Skeletal muscle cell (primary cell): ENCODE data around the gene NPW.

ENCODE experiments used
- DNase-seq: peaks from one replicate; pipeline ENCODE4 v3.0.0-alpha.2; 2010; ENCODE audit warnings: low read depth
- H3K4me3 ChIP-seq: 2 replicates; pipeline ENCODE4 v1.5.1; 2011; ENCODE audit warnings: low read depth, mild to moderate bottlenecking, control low read depth, low read length, moderate library complexity

The NPW gene

DNA sequence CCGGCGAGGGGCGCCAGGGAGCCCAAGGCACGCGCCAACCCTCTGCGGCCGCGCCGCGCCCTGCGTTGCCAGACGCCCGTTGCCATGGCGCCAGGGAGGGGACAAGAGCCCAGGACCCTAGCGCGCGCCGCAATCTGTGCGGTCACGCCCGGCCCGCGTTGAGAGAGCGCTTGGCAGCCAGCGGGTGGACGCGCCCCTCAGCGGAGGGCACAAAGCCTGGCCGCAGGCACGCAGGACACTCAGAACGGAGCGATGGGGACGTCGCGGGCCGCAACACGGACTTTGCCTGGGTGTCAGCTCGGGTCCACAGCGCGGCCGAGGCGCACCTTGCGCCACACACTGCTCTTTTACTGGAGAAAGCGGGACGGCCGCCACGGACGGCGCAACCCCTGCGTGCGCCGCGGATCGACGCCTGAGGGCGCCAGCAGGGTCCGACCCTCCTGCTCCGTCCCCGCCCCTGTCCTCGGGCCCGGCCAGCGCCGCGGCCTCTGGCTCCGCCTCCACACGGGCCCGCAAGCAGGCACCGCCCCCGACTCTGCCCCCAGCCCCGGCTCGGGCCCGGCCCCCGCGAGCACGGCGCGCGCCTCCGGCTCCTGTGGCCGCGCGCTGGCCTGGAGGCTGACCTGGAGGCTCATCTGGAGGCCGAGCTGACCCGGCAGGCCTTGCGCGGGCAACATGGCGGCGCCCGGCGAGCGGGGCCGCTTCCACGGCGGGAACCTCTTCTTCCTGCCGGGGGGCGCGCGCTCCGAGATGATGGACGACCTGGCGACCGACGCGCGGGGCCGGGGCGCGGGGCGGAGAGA is 35.8 kb upstream of the NPW start, which contains the start of gene GFER:
TSS of gene GFER (plus strand) at position 650 of the 803 bp plus-strand sequence. CDS start at position 676, 26 bp downstream.
- H3K4me3 ChIP-seq, result peak within 1 kb of the TSS; percentile 71
- DNase-seq, result peak; percentile 70

DNA sequence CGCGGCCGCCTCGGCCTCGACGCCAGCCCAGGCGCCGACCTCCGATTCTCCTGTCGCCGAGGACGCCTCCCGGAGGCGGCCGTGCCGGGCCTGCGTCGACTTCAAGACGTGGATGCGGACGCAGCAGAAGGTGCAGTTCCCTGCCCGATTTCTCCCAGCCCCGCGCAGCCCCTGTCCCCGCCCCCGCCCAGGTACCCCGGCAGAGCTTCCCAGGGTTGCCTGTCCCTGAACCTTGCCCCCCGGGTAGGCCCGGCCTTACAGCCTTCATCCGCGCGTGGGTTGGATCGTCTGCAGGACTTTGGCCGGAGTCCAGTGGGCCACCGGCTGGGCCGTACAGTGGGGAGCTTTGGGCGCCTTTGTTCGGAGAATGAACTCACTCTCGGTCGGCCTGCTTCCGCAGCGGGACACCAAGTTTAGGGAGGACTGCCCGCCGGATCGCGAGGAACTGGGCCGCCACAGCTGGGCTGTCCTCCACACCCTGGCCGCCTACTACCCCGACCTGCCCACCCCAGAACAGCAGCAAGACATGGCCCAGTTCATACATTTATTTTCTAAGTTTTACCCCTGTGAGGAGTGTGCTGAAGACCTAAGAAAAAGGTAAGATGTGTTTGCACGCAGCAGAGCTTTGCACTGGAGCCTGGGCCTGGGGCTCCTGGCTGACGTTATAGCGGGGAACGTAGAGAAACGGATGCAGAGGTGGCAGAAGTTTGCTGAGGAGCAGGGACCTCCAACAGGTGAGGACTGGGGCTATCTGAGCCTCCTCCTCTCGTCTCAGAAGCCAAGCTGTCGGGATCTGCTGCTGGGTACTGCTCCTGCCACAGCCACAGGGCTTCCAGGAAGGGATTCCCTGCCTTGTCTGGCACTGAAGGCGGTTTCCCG is 35.0 kb upstream of the NPW start:
- H3K4me3 ChIP-seq, result peak overlapping the region; percentile 71
- DNase-seq, result no peak

DNA sequence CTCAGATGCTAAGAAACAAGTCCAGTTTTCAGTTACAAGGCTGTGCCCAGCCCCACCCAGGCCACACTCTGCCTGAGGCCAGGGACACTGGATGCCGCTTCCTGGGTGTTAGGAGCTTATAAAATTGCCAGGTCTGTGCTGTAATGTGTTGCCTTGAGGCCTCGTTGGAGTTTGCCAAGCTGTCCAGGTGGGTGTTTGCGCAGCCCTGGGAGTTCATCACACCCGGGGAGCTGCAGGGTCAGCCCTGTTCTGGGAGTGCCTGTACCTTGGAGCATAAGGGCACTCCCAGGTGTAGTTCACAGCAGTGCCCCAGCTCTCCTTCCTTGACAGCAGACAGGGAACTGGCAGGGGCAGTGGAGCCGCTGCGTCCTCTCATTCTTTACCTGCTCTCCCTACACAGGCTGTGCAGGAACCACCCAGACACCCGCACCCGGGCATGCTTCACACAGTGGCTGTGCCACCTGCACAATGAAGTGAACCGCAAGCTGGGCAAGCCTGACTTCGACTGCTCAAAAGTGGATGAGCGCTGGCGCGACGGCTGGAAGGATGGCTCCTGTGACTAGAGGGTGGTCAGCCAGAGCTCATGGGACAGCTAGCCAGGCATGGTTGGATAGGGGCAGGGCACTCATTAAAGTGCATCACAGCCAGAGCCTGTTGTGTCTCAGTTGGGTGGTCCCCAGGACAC is 34.0 kb upstream of the NPW start:
- DNase-seq, result no peak
- peak overlapping the region; percentile 71 for H3K4me3 ChIP-seq

DNA sequence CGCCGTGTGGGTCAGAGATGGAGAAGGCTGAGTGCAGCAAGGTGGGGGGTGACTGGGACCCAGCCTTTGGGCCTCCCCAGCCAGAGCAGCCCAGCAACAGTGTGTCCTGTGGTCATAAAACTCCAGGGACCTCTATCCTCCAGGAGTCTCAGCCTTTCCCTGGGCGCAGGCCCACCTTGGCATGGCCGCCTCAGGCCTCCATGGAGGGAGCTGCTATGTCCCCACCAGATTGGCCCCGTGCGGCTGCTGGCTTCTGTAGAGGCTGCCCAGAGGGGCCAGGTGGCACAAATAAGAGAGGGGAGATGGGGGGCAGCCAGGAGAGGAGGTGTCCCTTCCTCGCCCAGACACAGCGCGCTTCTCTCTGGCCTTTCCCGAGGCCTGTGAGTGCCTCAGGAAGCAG is 32.4 kb upstream of the NPW start:
- H3K4me3 ChIP-seq, result no peak overlapping the region
- no peak for DNase-seq

DNA sequence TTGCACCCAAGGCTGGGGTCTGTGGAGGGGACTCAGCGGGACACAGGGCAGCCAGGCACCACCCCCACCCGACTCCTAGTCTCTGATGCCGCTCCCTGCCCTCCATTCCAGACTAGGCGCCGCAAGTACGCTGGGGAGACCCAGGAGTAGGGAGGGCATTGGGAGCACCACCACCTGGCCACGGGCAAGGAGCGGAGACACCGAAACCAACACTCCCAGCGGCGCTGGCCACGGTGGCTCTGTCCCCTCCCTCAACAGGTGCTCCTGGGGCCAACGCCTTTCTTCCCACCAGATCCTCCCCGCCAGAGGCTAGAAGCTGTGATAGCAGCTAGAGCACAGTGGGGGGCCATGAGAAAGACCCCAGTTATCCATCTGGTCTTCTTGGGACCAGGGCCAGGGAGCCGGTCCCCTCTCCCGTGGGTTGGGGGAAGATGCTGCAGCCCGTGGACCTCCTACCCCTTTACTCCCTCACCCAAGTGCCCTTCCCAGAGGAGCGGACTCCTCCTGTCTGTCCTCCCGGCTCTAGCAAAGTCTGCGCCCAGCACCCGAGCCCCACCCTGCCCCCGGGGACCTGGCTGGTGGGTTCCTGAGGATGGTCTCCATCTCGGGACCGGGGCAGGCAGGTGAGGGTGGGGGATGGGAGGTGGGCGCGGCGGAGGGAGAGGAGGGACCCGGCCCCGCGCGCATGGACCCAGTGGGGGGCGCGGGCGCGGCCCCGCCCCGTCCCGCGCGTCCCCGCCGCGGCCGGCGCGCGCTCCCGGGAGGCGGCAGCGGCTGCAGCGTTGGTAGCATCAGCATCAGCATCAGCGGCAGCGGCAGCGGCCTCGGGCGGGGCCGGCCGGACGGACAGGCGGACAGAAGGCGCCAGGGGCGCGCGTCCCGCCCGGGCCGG is 30.1 kb upstream of the NPW start, which contains the start of gene SYNGR3:
TSS of gene SYNGR3 (plus strand) at position 762 of the 892 bp plus-strand sequence. CDS start 133 bp downstream, outside the sequence.
- DNase-seq, result no peak
- H3K4me3 ChIP-seq, result peak within 1 kb of the TSS; percentile 18

DNA sequence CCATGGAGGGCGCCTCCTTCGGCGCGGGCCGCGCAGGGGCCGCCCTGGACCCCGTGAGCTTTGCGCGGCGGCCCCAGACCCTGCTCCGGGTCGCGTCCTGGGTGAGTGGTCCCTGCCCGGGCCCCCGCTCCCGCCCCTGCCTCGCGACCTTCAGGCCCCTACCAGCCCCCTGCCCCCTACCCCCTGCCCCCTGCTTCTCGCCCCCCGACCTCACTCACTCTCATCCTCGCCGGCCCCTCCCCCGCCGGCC is 29.6 kb upstream of the NPW start:
- DNase-seq, result no peak
- peak overlapping the region; percentile 18 for H3K4me3 ChIP-seq

DNA sequence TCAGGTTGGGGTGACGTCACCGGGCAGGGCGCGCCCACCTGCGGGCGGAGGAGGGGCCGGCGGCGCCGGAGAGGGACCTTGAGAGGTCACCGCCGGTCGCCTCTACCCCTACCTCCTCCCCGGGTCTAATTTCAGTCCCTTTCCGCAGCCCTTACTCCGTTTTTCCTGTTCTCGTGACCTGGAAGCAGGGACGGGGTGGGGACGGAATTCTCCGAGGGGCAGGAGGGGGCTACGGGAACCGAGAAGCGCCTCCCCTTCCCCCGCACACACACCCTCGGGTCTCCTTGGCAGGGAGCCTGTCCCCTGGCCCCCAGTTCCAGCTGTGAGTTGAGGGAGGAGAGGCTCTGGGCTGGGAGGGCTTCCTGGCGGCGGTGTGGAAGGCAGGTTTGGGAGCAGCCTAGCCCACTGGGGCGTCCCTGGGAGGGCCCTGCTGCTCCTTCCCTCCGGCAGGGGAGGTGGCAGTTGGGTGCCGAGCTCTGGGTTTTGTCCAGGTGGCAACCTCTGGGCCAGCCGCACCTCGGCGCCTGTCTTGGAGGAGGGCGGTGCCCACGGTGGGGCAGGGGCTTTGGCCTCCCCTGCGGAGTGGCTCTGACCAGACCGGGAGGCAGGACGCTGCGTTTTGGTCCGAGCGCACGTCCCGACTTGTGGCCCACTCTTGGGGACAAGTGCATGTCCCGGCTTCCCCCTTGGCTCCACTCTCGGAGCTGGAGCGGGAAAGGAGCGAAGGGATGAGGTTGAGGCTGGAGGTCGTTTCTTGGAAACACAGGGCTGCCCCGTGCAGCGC is 29.0 kb upstream of the NPW start:
- peak overlapping the region; percentile 18 for H3K4me3 ChIP-seq
- DNase-seq, result no peak

DNA sequence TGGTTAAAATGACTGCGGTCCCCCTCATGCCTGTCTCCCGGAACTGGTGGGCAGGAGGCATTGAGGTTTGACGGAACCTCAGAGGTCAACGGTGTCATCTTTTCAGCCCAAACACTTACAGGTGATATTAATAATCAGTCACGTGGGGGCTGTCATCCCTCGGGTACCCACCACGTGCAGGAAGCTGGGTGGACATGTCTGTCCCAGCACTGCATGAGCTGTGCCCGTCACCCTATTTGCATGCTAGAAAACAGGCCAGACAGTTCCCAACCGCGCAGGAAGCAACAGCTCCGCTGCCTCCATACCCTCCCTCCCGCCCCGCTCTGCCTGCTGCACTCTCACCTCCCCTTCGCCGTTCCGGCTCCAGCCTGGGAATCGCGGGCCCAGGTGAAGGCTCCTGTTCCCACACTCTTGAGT is 28.4 kb upstream of the NPW start:
- DNase-seq, result no peak
- H3K4me3 ChIP-seq, result no peak overlapping the region

DNA sequence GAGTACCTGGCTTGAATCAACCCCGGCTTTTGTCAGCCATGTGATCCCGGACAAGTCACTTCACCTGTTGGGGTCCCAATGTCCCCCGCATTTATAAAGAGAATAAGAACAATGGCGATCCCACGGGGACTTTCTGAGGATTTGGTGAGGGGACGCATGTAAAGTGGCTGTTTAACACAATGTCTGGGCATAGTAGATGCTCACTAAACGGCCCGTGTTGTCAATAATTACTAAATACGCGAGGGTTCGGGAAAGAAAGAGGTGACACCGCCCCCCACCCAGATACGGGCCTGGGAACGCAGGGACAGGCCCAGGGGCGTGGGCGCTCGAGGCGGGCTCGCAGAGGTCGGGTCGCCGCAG is 28.0 kb upstream of the NPW start:
- peak overlapping the region; percentile 34 for H3K4me3 ChIP-seq
- no peak for DNase-seq

DNA sequence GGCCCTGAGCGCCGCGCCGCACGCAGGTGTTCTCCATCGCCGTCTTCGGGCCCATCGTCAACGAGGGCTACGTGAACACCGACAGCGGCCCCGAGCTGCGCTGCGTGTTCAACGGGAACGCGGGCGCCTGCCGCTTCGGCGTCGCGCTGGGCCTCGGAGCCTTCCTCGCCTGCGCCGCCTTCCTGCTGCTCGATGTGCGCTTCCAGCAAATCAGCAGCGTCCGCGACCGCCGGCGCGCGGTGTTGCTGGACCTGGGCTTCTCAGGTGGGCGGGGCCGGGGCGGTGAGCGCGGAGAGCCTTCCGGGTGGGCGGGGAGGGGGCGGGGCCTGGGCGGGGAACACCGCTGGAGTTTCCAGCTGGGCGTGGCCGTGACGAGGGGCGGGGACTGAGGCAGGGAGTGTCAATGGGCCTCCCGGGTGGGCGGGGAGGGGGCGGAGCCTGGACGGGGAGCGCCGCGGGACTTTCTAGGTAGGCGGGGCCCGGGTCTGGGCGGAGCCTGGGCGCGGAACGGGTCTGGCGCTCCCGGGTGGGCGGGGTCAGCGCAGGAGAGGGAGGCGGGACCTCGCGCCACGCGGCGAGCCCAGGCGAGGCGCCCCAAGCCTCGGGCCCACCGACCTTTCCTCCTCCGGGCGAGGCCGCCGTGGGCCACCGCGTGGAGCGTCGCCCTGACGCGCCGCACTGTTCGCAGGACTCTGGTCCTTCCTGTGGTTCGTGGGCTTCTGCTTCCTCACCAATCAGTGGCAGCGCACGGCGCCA is 27.5 kb upstream of the NPW start:
- DNase-seq, result peak; percentile 64
- H3K4me3 ChIP-seq, result peak overlapping the region; percentile 34

DNA sequence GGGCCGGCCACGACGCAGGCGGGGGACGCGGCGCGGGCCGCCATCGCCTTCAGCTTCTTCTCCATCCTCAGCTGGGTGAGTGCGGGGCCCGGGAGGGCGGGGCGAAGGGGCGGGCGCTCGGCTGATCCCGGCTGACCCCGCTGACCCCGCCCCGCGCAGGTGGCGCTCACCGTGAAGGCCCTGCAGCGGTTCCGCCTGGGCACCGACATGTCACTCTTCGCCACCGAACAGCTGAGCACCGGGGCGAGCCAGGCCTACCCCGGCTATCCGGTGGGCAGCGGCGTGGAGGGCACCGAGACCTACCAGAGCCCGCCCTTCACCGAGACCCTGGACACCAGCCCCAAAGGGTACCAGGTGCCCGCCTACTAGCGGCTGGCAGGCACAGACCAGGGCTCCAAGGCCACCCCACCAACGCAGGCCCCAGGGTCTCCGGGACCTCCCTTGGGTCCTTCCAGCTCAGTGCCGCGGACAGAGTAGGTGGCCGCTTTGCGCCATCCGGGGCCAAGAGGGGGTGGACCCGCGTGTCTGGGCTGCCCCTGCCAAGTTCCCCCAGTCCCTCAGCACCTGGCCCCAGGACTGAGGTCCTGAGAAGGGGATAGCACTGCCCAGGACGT is 26.8 kb upstream of the NPW start:
- no peak for DNase-seq
- peak overlapping the region; percentile 34 for H3K4me3 ChIP-seq

DNA sequence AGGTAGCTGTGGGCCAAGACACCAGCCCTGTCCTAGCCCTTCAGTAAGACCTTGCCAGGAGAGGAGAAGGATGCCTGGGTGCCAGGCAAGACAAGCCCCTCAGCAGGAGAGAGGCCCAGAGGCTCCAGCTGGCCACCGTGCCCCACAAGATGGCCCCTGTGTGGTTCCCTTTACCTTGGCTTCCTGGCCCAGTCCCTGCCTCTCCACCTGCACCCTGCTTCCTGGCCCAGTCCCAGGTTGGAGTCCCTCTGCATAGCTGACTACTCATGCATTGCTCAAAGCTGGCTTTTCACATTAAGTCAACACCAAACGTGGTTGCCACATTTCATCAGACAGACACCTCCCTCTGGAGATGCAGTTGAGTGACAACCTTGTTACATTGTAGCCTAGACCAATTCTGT is 25.9 kb upstream of the NPW start:
- no peak overlapping the region for H3K4me3 ChIP-seq
- no peak for DNase-seq

DNA sequence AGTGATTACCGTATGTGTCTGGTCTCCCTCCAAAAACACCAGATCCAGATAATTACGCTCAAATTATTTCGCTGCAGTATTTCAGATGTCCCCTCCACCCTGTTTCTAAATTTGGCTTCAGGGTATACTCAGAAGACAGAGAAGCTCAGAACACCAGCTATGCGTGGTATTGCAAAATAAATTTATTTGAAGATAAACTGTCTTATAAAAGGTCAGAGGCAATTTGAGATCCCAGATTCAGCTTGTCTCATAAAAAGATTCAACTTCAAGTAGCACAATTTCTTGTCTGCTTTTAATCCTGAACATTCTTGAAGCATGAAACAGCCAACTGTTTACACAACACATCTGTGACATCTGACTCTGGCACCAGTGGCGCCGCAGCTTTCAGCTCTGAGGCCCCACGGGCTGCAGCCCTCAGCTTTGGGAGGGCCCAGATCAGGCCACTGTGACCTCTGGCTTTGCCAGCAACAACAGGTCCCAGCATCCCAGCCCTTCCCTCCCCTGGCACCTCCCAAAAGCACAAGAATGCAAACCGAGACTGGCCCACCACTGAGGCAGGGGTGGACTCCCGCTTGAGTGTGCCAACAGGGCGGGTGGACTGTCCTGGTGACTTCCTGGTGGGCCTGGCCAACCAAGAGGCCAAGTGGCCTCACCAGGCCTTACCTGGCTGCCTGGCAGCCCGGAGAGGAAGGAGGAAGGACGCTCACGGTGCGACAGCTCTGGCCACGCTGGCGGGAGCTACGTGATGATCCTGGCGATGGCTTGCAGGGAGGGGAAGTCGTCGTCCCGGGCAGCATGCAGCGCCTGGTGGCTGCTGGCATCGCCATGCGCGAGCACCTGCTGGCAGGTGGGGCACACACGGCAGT is 21.9 kb upstream of the NPW start:
- no peak overlapping the region for H3K4me3 ChIP-seq
- no peak for DNase-seq

DNA sequence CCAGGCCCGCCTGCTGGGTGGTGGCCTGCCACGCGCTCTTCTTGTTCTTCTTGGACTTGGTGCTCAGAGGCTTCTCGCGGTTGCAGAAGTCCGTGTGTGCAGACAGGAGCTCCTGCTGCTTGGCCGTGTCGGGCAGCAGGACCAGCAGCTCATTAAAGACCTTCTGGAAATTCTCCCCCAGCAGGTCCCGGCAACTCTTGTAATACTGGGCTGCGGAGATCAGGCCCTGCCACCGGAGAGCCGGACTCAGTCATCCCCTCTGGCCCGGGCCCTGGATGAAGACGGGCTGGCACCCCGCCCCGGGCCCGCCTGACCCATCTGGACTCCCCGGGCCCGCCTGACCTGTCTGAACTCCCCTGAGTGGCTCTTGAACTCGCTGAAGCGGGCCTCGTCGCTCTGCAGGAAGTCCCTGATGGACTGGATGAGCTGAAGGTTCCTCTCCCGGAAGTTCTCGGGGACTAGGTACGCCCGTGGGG is 21.2 kb upstream of the NPW start:
- DNase-seq, result no peak
- no peak overlapping the region for H3K4me3 ChIP-seq

DNA sequence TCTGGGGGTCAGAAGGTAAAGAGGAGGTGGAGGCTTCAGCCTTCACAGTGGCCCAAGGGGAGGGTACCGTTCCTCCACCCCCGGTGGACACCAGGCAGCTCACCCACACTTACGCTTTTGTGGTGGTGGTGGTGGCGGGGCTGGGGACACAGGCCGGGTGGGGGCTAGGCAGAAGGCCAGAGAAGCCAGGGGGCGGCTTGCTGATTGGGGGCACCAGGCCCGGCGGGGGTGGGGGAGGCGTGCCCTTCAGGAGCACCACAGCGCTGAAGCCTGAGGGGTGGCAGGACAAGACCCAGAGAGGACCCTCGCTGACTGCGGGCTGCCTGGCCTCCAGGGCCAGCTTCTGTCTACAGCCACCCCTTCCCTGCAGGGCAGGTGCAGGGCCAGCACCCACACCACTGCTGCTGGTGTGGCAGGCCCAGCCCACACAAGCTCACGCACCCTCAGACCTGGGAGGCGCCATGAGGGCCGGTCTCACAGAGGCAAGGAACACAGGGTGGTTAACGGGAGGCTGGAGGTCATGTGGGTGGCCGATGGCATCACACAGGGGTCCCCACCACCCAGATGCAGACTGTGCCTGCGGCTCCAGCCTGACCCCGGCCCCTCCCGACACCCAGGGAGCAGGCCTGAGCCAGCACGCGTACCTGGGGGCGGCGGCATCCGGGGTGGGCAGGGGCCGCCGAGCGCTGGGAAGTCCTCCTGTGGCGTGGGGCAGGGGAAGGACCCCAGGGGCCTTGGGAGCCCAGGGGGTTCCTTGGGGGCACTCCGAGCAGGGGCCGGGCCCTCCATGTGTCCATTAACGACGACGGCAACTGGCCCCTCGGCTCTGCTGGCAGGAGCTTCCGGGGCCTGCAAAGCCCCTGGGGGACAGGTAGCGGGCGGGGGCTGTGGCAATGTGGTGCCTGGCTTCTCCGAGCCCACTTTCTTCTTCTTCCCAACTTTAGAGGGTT is 20.5 kb upstream of the NPW start:
- no peak for DNase-seq
- no peak overlapping the region for H3K4me3 ChIP-seq
